SKM-1 treated with dmso at 0.1 percent for 144 hours (cell line): ENCODE measurements around the gene MAFF.

ENCODE experiments used
- DNase-seq: peaks from one replicate; lab custom pipeline; 2025; ENCODE audit not compliant: unreplicated experiment; lab: John Stamatoyannopoulos, UW

Gene MAFF

GRCh38 chr22:38203090-38203810, 1.5 kb downstream of the MAFF start:
- no peak for DNase-seq

GRCh38 chr22:38203855-38204514, 2.2 kb downstream of the MAFF start:
- no peak for DNase-seq

GRCh38 chr22:38204784-38205183, 3.0 kb downstream of the MAFF start:
- peak; percentile 28 for DNase-seq

GRCh38 chr22:38205261-38206128, 3.7 kb downstream of the MAFF start:
- DNase-seq = no peak

GRCh38 chr22:38207898-38208432, 6.2 kb downstream of the MAFF start:
- no peak for DNase-seq

- no peak for DNase-seq
Measured at GRCh38 chr22:38208551-38208968, 6.8 kb downstream of the MAFF start.

- no peak for DNase-seq
Measured at GRCh38 chr22:38211556-38211955, 9.8 kb downstream of the MAFF start.

GRCh38 chr22:38212442-38212841, 10.6 kb downstream of the MAFF start:
- DNase-seq = no peak

GRCh38 chr22:38213319-38213989, 11.7 kb downstream of the MAFF start:
- DNase-seq = peak; percentile 58

GRCh38 chr22:38213990-38214301, 12.2 kb downstream of the MAFF start:
- DNase-seq = no peak

GRCh38 chr22:38214302-38215056, 12.7 kb downstream of the MAFF start:
- DNase-seq = no peak

GRCh38 chr22:38215156-38216038, 13.6 kb downstream of the MAFF start:
- DNase-seq = no peak

- DNase-seq = no peak
Measured at GRCh38 chr22:38218661-38219622, 17.1 kb downstream of the MAFF start.

GRCh38 chr22:38219632-38220031, 17.8 kb downstream of the MAFF start:
- no peak for DNase-seq

- no peak for DNase-seq
Measured at GRCh38 chr22:38220163-38220562, 18.4 kb downstream of the MAFF start.

- DNase-seq = no peak
Measured at GRCh38 chr22:38220653-38221386, 19.0 kb downstream of the MAFF start.

GRCh38 chr22:38221407-38221806, 19.6 kb downstream of the MAFF start:
- DNase-seq = no peak
